WTC11 (cell line): Measurements from ENCODE around the gene ZC3H13.

ENCODE experiments used
- NFYB ChIP-seq: sonication (generic); formaldehyde crosslinking; conservative IDR thresholded peaks from 2 replicates; pipeline ENCODE4 v1.8.0; 2022; ENCODE audit warnings: low read depth, missing genetic modification reagents
- TEAD4 ChIP-seq: sonication (generic); formaldehyde crosslinking; IDR thresholded peaks from 2 replicates; pipeline ENCODE4 v1.8.0; 2022; ENCODE audit warnings: mild to moderate bottlenecking, missing genetic modification reagents
- TF ChIP-seq, protein P1 (sequence below): fragments of 200-600 bp; IDR thresholded peaks from 2 replicates; pipeline ENCODE4 v1.8.0; 2022; ENCODE audit warnings: antibody characterized with exemption
- TF ChIP-seq, protein P2 (sequence below): sonication (generic); formaldehyde crosslinking; IDR thresholded peaks from 2 replicates; pipeline ENCODE4 v1.8.1; 2023; ENCODE audit warnings: mild to moderate bottlenecking, missing genetic modification reagents, moderate library complexity
- TF ChIP-seq, protein P3 (sequence below): sonication (generic); formaldehyde crosslinking; conservative IDR thresholded peaks from 2 replicates; pipeline ENCODE4 v1.8.1; 2022; ENCODE audit warnings: mild to moderate bottlenecking, missing genetic modification reagents
- TF ChIP-seq, protein P4 (sequence below): sonication (generic); formaldehyde crosslinking; IDR thresholded peaks from 2 replicates; pipeline ENCODE4 v1.8.0; 2022; ENCODE audit warnings: mild to moderate bottlenecking, missing genetic modification reagents

DNA sequence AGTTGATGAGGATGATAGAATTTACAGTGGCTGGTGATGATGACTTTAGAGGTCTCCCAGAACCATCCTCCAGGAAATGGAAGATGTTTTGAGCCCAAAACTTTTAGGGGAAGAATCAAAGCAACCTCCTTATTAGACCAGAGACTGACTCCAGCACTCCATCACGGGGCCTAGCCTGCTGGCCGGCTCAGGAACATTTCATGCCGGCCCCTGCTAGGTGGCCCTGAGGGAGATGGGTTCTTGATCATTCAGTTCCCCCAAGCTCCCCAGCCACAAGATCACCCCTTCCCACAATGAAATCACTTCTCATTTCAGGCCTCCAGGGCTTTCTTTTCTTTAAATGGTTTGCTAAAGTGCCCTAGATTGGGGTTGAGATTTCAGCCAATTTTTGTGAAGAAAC, 121.3 kb downstream of the ZC3H13 start:
- TF ChIP-seq, protein P1, sequence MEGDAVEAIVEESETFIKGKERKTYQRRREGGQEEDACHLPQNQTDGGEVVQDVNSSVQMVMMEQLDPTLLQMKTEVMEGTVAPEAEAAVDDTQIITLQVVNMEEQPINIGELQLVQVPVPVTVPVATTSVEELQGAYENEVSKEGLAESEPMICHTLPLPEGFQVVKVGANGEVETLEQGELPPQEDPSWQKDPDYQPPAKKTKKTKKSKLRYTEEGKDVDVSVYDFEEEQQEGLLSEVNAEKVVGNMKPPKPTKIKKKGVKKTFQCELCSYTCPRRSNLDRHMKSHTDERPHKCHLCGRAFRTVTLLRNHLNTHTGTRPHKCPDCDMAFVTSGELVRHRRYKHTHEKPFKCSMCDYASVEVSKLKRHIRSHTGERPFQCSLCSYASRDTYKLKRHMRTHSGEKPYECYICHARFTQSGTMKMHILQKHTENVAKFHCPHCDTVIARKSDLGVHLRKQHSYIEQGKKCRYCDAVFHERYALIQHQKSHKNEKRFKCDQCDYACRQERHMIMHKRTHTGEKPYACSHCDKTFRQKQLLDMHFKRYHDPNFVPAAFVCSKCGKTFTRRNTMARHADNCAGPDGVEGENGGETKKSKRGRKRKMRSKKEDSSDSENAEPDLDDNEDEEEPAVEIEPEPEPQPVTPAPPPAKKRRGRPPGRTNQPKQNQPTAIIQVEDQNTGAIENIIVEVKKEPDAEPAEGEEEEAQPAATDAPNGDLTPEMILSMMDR = no peak
- TF ChIP-seq, protein P2, sequence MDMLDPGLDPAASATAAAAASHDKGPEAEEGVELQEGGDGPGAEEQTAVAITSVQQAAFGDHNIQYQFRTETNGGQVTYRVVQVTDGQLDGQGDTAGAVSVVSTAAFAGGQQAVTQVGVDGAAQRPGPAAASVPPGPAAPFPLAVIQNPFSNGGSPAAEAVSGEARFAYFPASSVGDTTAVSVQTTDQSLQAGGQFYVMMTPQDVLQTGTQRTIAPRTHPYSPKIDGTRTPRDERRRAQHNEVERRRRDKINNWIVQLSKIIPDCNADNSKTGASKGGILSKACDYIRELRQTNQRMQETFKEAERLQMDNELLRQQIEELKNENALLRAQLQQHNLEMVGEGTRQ (CRISPR knock-in tag) = no peak
- TF ChIP-seq NFYB (no peak), TEAD4 (CRISPR knock-in tag) (no peak)
- TF ChIP-seq, protein P3, sequence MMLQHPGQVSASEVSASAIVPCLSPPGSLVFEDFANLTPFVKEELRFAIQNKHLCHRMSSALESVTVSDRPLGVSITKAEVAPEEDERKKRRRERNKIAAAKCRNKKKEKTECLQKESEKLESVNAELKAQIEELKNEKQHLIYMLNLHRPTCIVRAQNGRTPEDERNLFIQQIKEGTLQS = no peak
- TF ChIP-seq, protein P4, sequence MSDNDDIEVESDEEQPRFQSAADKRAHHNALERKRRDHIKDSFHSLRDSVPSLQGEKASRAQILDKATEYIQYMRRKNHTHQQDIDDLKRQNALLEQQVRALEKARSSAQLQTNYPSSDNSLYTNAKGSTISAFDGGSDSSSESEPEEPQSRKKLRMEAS (CRISPR knock-in tag) = no peak
